ENCODE results near the gene ATAD3B.
"Not testable (repeated sequence)": the region's sequence is repeated elsewhere in the genome, so short reads cannot be mapped to it uniquely, and the experiment has no call there.

GRCh38 chr1:1459711-1460110 lies 11.9 kb upstream of the ATAD3B start:
- not testable (repeated sequence) for TF ChIP-seq CTCF (IDR thresholded peaks at IDR 0.05); POLR2AphosphoS5 (IDR thresholded peaks at IDR 0.05; ENCODE audit: low read depth, low read length); REST (IDR thresholded peaks at IDR 0.05; ENCODE audit: insufficient read depth in 1 of 2, low read depth in 2 of 2, low read length in 1 of 2)

Data from Panc1 (cell line).